Caco-2 (cell line): ENCODE data around the gene GRM7. TPM values are rescaled to one million over a fixed set of nuclear protein-coding genes. Genes with fewer than 3 reads are reported as not detected.

Source experiments
- BruUV-seq: library from RNA; stranded (reverse); fragments of 400-500 nt; replicated peaks from 2 replicates; lab custom pipeline; 2021; lab: Mats Ljungman, UMichigan
- CTCF ChIA-PET: fragments of 300-600 bp; sonication (Branson Sonifier 250); formaldehyde crosslinking; loops from one replicate; lab custom pipeline; 2022; ENCODE audit warnings: antibody characterized with exemption; lab: Charles Lee
- POLR2A ChIA-PET: fragments of 300-600 bp; sonication (Branson Sonifier 250); formaldehyde crosslinking; loops from one replicate; lab custom pipeline; 2022; ENCODE audit warnings: antibody characterized with exemption; lab: Charles Lee
- DNase-seq, 2 experiments: peaks; one replicate each; pipeline versions ENCODE4 v3.0.0 to v3.0.0-alpha.2; 2020 to 2022
- H3K27me3 ChIP-seq: replicated peaks from 2 replicates; pipeline ENCODE4 v1.6.0; 2011; ENCODE audit warnings: low read length; ENCODE audit not compliant: control insufficient read depth, insufficient read depth
- H3K36me3 ChIP-seq: 2 replicates; pipeline ENCODE4 v1.5.1; 2011; ENCODE audit warnings: low read length; ENCODE audit not compliant: control insufficient read depth, insufficient read depth
- H3K4me1 ChIP-seq: fragments of 250-450 bp; sonication (Bioruptor Pico); 2 replicates; pipeline ENCODE4 v1.5.1; 2020; ENCODE audit warnings: mild to moderate bottlenecking
- H3K4me3 ChIP-seq: 2 replicates; pipeline ENCODE4 v1.5.1; 2011; ENCODE audit warnings: low read depth, mild to moderate bottlenecking, control low read depth, low read length
- H3K9me3 ChIP-seq: fragments of 250-450 bp; sonication (Bioruptor Pico); 2 replicates; pipeline ENCODE4 v1.5.1; 2020; ENCODE audit warnings: mild to moderate bottlenecking, moderate library complexity
- H3K27ac Mint-ChIP-seq: one replicate; pipeline ENCODE4 v1.8.0; 2022; ENCODE audit warnings: mixed read lengths; ENCODE audit not compliant: unreplicated experiment
- H3K27me3 Mint-ChIP-seq: one replicate; pipeline ENCODE4 v1.8.0; 2022; ENCODE audit warnings: mixed read lengths; ENCODE audit not compliant: insufficient read depth, unreplicated experiment
- H3K36me3 Mint-ChIP-seq: one replicate; pipeline ENCODE4 v1.8.0; 2022; ENCODE audit warnings: mild to moderate bottlenecking, mixed read lengths; ENCODE audit not compliant: insufficient read depth, unreplicated experiment
- H3K4me1 Mint-ChIP-seq: one replicate; pipeline ENCODE4 v1.8.0; 2022; ENCODE audit warnings: low read depth, mixed read lengths; ENCODE audit not compliant: unreplicated experiment
- H3K4me3 Mint-ChIP-seq: one replicate; pipeline ENCODE4 v1.8.0; 2022; ENCODE audit warnings: mild to moderate bottlenecking, moderate library complexity, mixed read lengths; ENCODE audit not compliant: unreplicated experiment
- H3K9me3 Mint-ChIP-seq: one replicate; pipeline ENCODE4 v1.8.0; 2022; ENCODE audit warnings: mixed read lengths; ENCODE audit not compliant: unreplicated experiment
- CTCF ChIP-seq, 2 experiments: fragments of 200-600 bp in 1 of 2; IDR thresholded peaks; 1 replicate in 1 of 2; 2 replicates in 1 of 2; pipeline versions ENCODE4 v1.5.1 to v1.8.0; 2011 to 2022; ENCODE audit warnings: antibody characterized with exemption in 1 of 2, control low read depth in 1 of 2, inconsistent platforms in 1 of 2, low read depth in 1 of 2, low read length in 1 of 2, mild to moderate bottlenecking in 1 of 2, moderate library complexity in 1 of 2; ENCODE audit not compliant: insufficient read depth in 1 of 2, severe bottlenecking in 1 of 2, unreplicated experiment in 1 of 2
- intact Hi-C: fragments of 100-400 bp; cut with micrococcal nuclease; formaldehyde crosslinking; loops from one replicate; pipeline ENCODE4 v1.10.0; 2022; ENCODE audit not compliant: unreplicated experiment
- total RNA-seq: library from RNA; stranded (reverse); gene quantifications from 2 replicates; pipeline ENCODE4 v1.2.3, GENCODE V29; 2022

GRM7 gene
- total RNA-seq, 1 experiment from 2014 or later: not detected

GRCh38 chr3:7567160-7567559 is 706.2 kb downstream of the GRM7 start:
- CTCF ChIA-PET: no interaction called here
- H3K27ac Mint-ChIP-seq: no peak overlapping the region
- no peak for DNase-seq
- intact Hi-C loops: no loop called here
- H3K9me3 Mint-ChIP-seq: peaks cover 11% of the 10 kb centered on the region
- no peak for TF ChIP-seq CTCF (IDR thresholded peaks at IDR 0.05; ENCODE audit: insufficient read depth in 1 of 2, low read depth in 1 of 2, low read length in 1 of 2, severe bottlenecking in 1 of 2, unreplicated experiment in 1 of 2)
- Histone ChIP-seq H3K4me1 (no peaks in the 10 kb centered on the region), H3K9me3 (no peaks in the 10 kb centered on the region), H3K27me3 (no peaks in the 10 kb centered on the region), H3K36me3 (no peaks in the 10 kb centered on the region), H3K4me3 (no peak overlapping the region)
- POLR2A ChIA-PET: no interaction called here
- no peak overlapping the region for H3K4me3 Mint-ChIP-seq
- no peaks in the 10 kb centered on the region for H3K4me1 Mint-ChIP-seq
- BruUV-seq: no TSS peak
- H3K36me3 Mint-ChIP-seq: peaks cover 4% of the 10 kb centered on the region
- H3K27me3 Mint-ChIP-seq: peaks cover 5% of the 10 kb centered on the region

- BruUV-seq: no TSS peak
- POLR2A ChIA-PET: no interaction called here
- TF ChIP-seq CTCF (IDR thresholded peaks at IDR 0.05; ENCODE audit: insufficient read depth in 1 of 2, low read depth in 1 of 2, low read length in 1 of 2, severe bottlenecking in 1 of 2, unreplicated experiment in 1 of 2): no peak
Measured at GRCh38 chr3:7568526-7569184, 707.7 kb downstream of the GRM7 start.

GRCh38 chr3:7573330-7573729 is 712.4 kb downstream of the GRM7 start:
- no peak overlapping the region for H3K4me3 Mint-ChIP-seq
- no peak for TF ChIP-seq CTCF (IDR thresholded peaks at IDR 0.05; ENCODE audit: insufficient read depth in 1 of 2, low read depth in 1 of 2, low read length in 1 of 2, severe bottlenecking in 1 of 2, unreplicated experiment in 1 of 2)
- no TSS peak for BruUV-seq
- H3K36me3 Mint-ChIP-seq: no peaks in the 10 kb centered on the region
- Histone ChIP-seq H3K4me1 (no peaks in the 10 kb centered on the region), H3K36me3 (no peaks in the 10 kb centered on the region), H3K27me3 (no peaks in the 10 kb centered on the region), H3K9me3 (no peaks in the 10 kb centered on the region), H3K4me3 (no peak overlapping the region)
- no peaks in the 10 kb centered on the region for H3K4me1 Mint-ChIP-seq
- DNase-seq: no peak
- intact Hi-C loops: no loop called here
- CTCF ChIA-PET: no interaction called here
- no peaks in the 10 kb centered on the region for H3K27me3 Mint-ChIP-seq
- peaks cover 11% of the 10 kb centered on the region for H3K9me3 Mint-ChIP-seq
- POLR2A ChIA-PET: no interaction called here
- H3K27ac Mint-ChIP-seq: no peak overlapping the region

More at GRCh38 chr3:7568526-7569184, 707.7 kb downstream of the GRM7 start:
- Mint-ChIP-seq H3K4me3 (no peak overlapping the region), H3K27me3 (peaks cover 5% of the 10 kb centered on the region), H3K36me3 (peaks cover 4% of the 10 kb centered on the region), H3K27ac (no peak overlapping the region), H3K4me1 (no peaks in the 10 kb centered on the region), H3K9me3 (peaks cover 11% of the 10 kb centered on the region)
- CTCF ChIA-PET: no interaction called here
- DNase-seq: no peak
- Histone ChIP-seq H3K9me3 (no peaks in the 10 kb centered on the region), H3K4me3 (no peak overlapping the region), H3K27me3 (no peaks in the 10 kb centered on the region), H3K36me3 (no peaks in the 10 kb centered on the region), H3K4me1 (no peaks in the 10 kb centered on the region)
- intact Hi-C loops: no loop called here
